GM18499 (cell line): ENCODE measurements around the gene PPBP.
"Not testable (repeated sequence)": the region's sequence is repeated elsewhere in the genome, so short reads cannot be mapped to it uniquely, and the experiment has no call there.

ENCODE experiments used
- ATAC-seq: cut with Tn5 transposase; IDR thresholded peaks from one replicate; pipeline ENCODE4 v1.9.1; 2021; ENCODE audit warnings: moderate number of reproducible peaks; ENCODE audit not compliant: insufficient read depth, unreplicated experiment

The PPBP gene

GRCh38 chr4:73998040-73999011 is 10.3 kb upstream of the PPBP start, which contains the start of gene CXCL5:
CXCL5 (minus strand) TSS chr4:73998677; CDS start chr4:73998581, 96 bp downstream.
- no peak for ATAC-seq

GRCh38 chr4:73992050-73992449 is 4.1 kb upstream of the PPBP start:
- no peak for ATAC-seq

GRCh38 chr4:73991742-73992000 is 3.7 kb upstream of the PPBP start:
- ATAC-seq = no peak

- no peak for ATAC-seq
Observed at GRCh38 chr4:73990988-73991741, 3.2 kb upstream of the PPBP start.

- no peak for ATAC-seq
Observed at GRCh38 chr4:73989928-73990327, 1.9 kb upstream of the PPBP start.

GRCh38 chr4:73989031-73989430 is 1.0 kb upstream of the PPBP start:
- ATAC-seq = no peak

GRCh38 chr4:73985528-73985852 is 2.5 kb downstream of the PPBP start:
- no peak for ATAC-seq

GRCh38 chr4:73984736-73985527 is 3.1 kb downstream of the PPBP start:
- no peak for ATAC-seq

GRCh38 chr4:73981175-73981574 is 6.8 kb downstream of the PPBP start:
- not testable (repeated sequence) for ATAC-seq

- ATAC-seq = no peak
Observed at GRCh38 chr4:73979407-73979957, 8.5 kb downstream of the PPBP start.

GRCh38 chr4:73978886-73979285 is 9.1 kb downstream of the PPBP start:
- no peak for ATAC-seq

GRCh38 chr4:73976716-73977115 is 11.3 kb downstream of the PPBP start:
- no peak for ATAC-seq

- no peak for ATAC-seq
Observed at GRCh38 chr4:73976217-73976616, 11.8 kb downstream of the PPBP start.

- ATAC-seq = no peak
Observed at GRCh38 chr4:73974352-73974751, 13.6 kb downstream of the PPBP start.

GRCh38 chr4:73970945-73971344 is 17.0 kb downstream of the PPBP start:
- no peak for ATAC-seq

- ATAC-seq = no peak
Observed at GRCh38 chr4:73970011-73970410, 18.0 kb downstream of the PPBP start.

- no peak for ATAC-seq
Observed at GRCh38 chr4:73967866-73968265, 20.1 kb downstream of the PPBP start.

GRCh38 chr4:73964862-73965611 is 23.0 kb downstream of the PPBP start:
- no peak for ATAC-seq

GRCh38 chr4:73962724-73963123 is 25.3 kb downstream of the PPBP start:
- ATAC-seq = no peak

- not testable (repeated sequence) for ATAC-seq
Observed at GRCh38 chr4:73959041-73959440, 28.9 kb downstream of the PPBP start.
